Muscle layer of duodenum (tissue), 2 donors: ENCODE results near the gene TSKU.

ENCODE experiments used
- H3K27ac ChIP-seq: one replicate; pipeline ENCODE4 v1.7.0; 2013; ENCODE audit warnings: mild to moderate bottlenecking, low read length
- H3K27me3 ChIP-seq: one replicate; pipeline ENCODE4 v1.7.0; 2013; ENCODE audit warnings: low read depth, mild to moderate bottlenecking, control low read depth, low read length
- H3K36me3 ChIP-seq, 2 donors: one replicate each; pipeline ENCODE4 v1.7.0; 2013; ENCODE audit warnings: low read length in 2 of 2, control low read depth in 1 of 2, mild to moderate bottlenecking in 1 of 2; ENCODE audit not compliant: insufficient read depth in 2 of 2, control insufficient read depth in 1 of 2
- H3K4me1 ChIP-seq, 2 donors: one replicate each; pipeline ENCODE4 v1.7.0; 2013; ENCODE audit warnings: low read length in 2 of 2, mild to moderate bottlenecking in 2 of 2, control low read depth in 1 of 2, moderate library complexity in 1 of 2; ENCODE audit not compliant: insufficient read depth in 2 of 2, control insufficient read depth in 1 of 2
- H3K4me3 ChIP-seq, 2 donors: one replicate each; pipeline ENCODE4 v1.7.0; 2013; ENCODE audit warnings: low read length in 2 of 2, low read depth in 1 of 2, mild to moderate bottlenecking in 1 of 2
- H3K9me3 ChIP-seq, 2 donors: one replicate each; pipeline ENCODE4 v1.7.0; 2013; ENCODE audit warnings: low read length in 2 of 2, control low read depth in 1 of 2, mild to moderate bottlenecking in 1 of 2; ENCODE audit not compliant: control insufficient read depth in 1 of 2
- donor health status: healthy.

The TSKU gene

DNA sequence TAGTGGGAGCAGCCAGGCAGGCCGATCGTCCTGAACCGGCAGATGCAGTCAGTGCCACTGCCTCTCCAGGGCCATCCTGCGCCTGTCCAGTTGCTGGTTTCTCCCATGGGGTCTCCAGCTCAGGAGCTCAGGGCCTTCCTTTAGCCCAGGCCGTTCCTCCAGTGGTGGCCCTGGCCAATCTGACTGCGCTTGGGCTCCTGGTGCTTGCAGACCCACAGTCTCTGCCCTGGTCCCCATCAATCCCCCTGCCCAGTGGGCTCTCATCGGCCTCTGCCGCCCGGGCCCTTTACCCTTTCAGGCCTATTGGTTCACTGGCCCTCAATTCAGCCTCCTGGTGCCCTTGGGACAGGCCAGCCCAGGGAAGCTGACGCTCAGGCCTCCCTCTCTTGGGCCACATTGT lies 29.2 kb upstream of the TSKU start:
- H3K4me1 ChIP-seq: peaks cover 0 to 12% of the 10 kb centered on the region in 2 donors
- H3K27ac ChIP-seq: no peak overlapping the region
- no peaks in the 10 kb centered on the region for H3K36me3 ChIP-seq
- H3K27me3 ChIP-seq: no peaks in the 10 kb centered on the region
- no peak overlapping the region for H3K4me3 ChIP-seq
- no peaks in the 10 kb centered on the region for H3K9me3 ChIP-seq

DNA sequence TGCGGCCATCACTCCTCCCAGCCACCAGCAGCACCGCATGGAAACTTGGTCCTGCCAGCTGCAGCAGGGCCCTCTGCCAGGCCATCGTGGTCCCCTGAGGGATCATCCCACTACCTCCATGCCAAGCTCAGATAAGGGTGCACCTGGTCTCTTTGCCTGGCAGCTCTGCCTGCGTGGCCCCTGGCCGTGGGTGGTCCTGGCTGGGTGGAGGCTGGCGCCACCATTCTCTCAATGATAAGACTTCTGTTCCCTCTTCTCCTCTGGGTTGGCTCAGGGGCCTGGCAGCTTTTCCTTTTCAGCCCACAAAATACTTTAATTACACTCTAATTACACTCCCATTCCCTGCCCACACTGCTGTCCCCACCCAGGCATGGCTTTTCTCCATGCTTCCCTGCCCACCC lies 26.8 kb upstream of the TSKU start:
- Histone ChIP-seq H3K4me1 (peaks cover 0 to 12% of the 10 kb centered on the region in 2 donors), H3K4me3 (no peak overlapping the region), H3K27ac (no peak overlapping the region), H3K36me3 (no peaks in the 10 kb centered on the region), H3K27me3 (no peaks in the 10 kb centered on the region), H3K9me3 (no peaks in the 10 kb centered on the region)

DNA sequence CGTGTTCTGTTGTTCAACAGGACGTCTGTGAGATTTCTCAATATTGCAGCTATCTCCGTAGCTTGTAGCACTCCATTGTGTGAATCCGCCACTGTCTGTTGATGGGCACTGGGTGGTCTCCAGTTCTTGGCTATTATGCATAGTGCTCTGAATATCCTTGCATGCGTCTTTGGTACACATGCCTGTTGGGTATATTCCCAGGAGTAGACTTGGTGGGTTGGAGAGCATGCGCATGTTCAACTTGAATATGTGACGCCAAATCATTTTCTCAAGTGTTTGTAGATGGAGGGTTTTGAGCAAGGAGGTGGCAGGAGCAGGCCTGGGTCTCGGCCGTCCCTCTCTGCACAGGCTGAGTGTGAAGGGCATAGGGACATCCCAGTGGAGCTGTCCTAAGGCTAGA lies 24.8 kb upstream of the TSKU start:
- Histone ChIP-seq H3K4me1 (peaks cover 0 to 5% of the 10 kb centered on the region in 2 donors), H3K36me3 (no peaks in the 10 kb centered on the region), H3K9me3 (no peaks in the 10 kb centered on the region), H3K27ac (no peak overlapping the region), H3K4me3 (no peak overlapping the region), H3K27me3 (no peaks in the 10 kb centered on the region)

GRCh38 chr11:76759092-76759491 lies 24.1 kb upstream of the TSKU start:
- H3K9me3 ChIP-seq: no peaks in the 10 kb centered on the region
- H3K4me3 ChIP-seq: no peak overlapping the region
- peaks cover 0 to 10% of the 10 kb centered on the region in 2 donors for H3K4me1 ChIP-seq
- H3K36me3 ChIP-seq: no peaks in the 10 kb centered on the region
- no peak overlapping the region for H3K27ac ChIP-seq
- H3K27me3 ChIP-seq: no peaks in the 10 kb centered on the region

- Histone ChIP-seq H3K9me3 (no peaks in the 10 kb centered on the region), H3K4me1 (peaks cover 0 to 10% of the 10 kb centered on the region in 2 donors), H3K4me3 (no peak overlapping the region), H3K36me3 (no peaks in the 10 kb centered on the region), H3K27ac (no peak overlapping the region), H3K27me3 (no peaks in the 10 kb centered on the region)
Observed at GRCh38 chr11:76759517-76759916, 23.6 kb upstream of the TSKU start.

- Histone ChIP-seq H3K27me3 (no peaks in the 10 kb centered on the region), H3K4me3 (no peak overlapping the region), H3K9me3 (no peaks in the 10 kb centered on the region), H3K36me3 (no peaks in the 10 kb centered on the region), H3K4me1 (peaks cover 0 to 10% of the 10 kb centered on the region in 2 donors), H3K27ac (no peak overlapping the region)
Observed at GRCh38 chr11:76760236-76760635, 22.9 kb upstream of the TSKU start.

DNA sequence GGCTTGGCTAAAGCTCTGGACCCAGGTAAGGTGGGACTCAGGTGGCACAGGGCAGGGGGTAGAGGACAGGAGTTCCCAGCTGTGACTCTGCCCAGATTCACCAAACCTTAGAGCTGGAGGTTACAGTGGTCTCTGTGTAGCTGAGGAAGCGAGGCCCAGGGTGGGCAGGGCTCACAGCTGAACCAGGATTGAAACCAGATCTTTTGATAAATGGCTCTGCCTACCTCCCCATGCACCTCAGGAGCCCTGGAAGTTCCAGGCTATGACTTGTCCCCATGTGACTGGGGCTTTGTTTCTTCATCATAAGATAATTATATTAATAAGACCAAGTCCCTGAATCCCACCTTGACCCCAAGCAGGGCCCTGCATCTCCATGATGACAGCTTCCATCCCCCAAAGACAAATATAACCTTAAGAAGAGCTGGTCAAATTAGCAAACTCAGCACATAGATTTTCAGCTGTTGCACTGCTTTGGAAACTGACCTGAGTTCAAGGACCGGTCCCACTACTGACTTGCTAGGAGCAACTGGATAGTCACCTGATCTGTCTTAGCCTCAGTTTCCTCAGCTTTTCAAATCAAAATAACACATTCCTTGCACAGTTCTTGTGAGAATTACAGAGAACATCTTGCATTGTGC lies 21.3 kb upstream of the TSKU start:
- Histone ChIP-seq H3K27me3 (no peaks in the 10 kb centered on the region), H3K4me1 (peaks cover 0 to 10% of the 10 kb centered on the region in 2 donors), H3K4me3 (no peak overlapping the region), H3K9me3 (no peaks in the 10 kb centered on the region), H3K27ac (no peak overlapping the region), H3K36me3 (no peaks in the 10 kb centered on the region)

GRCh38 chr11:76762356-76762752 lies 20.8 kb upstream of the TSKU start:
- Histone ChIP-seq H3K4me1 (peaks cover 0 to 10% of the 10 kb centered on the region in 2 donors), H3K9me3 (no peaks in the 10 kb centered on the region), H3K36me3 (no peaks in the 10 kb centered on the region), H3K4me3 (no peak overlapping the region), H3K27ac (no peak overlapping the region), H3K27me3 (no peaks in the 10 kb centered on the region)

GRCh38 chr11:76762867-76763572 lies 20.1 kb upstream of the TSKU start:
- Histone ChIP-seq H3K9me3 (no peaks in the 10 kb centered on the region), H3K4me1 (peaks cover 5 to 17% of the 10 kb centered on the region in 2 donors), H3K4me3 (no peak overlapping the region), H3K27me3 (no peaks in the 10 kb centered on the region), H3K27ac (no peak overlapping the region), H3K36me3 (no peaks in the 10 kb centered on the region)

DNA sequence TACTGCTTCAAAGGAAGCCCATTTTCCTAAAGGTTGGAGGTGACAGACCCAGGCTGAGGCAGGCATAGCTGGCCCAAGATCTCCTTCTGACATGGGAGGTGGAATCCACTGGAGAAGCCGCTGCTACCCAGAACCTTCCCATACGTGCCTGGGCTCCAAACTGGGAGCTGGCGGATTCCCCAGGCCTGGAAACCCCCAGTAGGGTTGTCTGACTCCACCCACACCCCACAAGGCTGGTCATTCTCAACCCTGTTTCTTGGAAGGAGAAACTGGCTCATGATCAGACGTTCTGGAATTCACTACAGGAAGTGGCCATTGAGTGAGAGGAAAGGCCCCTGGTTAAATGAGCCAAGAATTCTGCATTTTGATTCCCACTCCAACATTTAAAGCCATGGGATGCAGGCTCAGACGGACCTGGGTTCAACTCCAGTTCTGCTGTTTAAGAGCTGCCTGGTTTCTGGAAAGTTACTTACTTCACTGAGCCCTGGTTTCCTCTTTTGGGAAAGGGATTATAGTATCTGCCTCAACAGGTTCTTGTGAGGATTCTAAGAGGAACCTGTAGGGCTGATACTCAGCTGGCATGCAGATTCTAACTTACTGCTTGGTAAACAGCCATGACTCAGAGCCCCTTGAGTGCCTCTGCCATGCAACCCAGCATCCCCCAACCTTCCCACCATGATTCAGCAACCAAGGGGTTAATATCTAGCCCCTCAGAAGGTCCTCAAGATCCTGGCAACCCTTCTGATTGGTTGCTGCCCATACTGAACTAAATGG lies 19.4 kb upstream of the TSKU start:
- H3K4me3 ChIP-seq: no peak overlapping the region
- H3K9me3 ChIP-seq: no peaks in the 10 kb centered on the region
- H3K36me3 ChIP-seq: no peaks in the 10 kb centered on the region
- H3K4me1 ChIP-seq: peaks cover 9 to 24% of the 10 kb centered on the region in 2 donors
- H3K27ac ChIP-seq: no peak overlapping the region
- no peaks in the 10 kb centered on the region for H3K27me3 ChIP-seq

GRCh38 chr11:76764941-76765665 lies 18.1 kb upstream of the TSKU start:
- H3K27ac ChIP-seq: no peak overlapping the region
- peaks cover 14 to 28% of the 10 kb centered on the region in 2 donors for H3K4me1 ChIP-seq
- no peaks in the 10 kb centered on the region for H3K9me3 ChIP-seq
- H3K4me3 ChIP-seq: no peak overlapping the region
- no peaks in the 10 kb centered on the region for H3K36me3 ChIP-seq
- no peaks in the 10 kb centered on the region for H3K27me3 ChIP-seq
